Head of caudate nucleus (tissue), 42 donors: ENCODE data around the gene TRAPPC13.
"Not testable (repeated sequence)": the region's sequence is repeated elsewhere in the genome, so short reads cannot be mapped to it uniquely, and the experiment has no call there.

Experiments used
- DNase-seq, 42 donors: peaks; one replicate each; pipeline versions ENCODE4 v3.0.0 to v3.0.0-alpha.2; 2020 to 2021; ENCODE audit warnings: mixed read lengths in 7 of 42
- intact Hi-C: fragments of 100-400 bp; cut with DNase I; formaldehyde crosslinking; loops from one replicate; pipeline ENCODE4 v1.15.0; 2022

Gene TRAPPC13

DNA sequence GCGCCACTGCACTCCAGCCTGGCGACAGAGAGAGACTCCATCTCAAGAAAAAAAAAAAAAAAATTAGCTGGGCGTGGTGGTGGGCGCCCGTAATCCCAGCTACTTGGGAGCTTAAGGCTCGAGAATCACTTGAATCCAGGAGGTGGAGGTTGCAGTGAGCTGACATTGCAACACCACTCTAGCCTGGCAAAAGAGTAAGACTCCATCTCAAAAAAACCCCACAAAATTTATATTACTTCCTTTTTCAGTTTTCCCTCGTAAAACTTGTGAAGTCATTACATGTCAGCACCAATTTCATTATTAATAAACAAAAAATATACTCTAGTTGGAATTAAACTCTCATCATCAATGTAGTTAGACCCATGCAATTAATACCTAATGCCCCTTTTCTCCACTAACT, 43.9 kb downstream of the TRAPPC13 start:
- DNase-seq: no peak
- intact Hi-C loops: no loop called here

DNA sequence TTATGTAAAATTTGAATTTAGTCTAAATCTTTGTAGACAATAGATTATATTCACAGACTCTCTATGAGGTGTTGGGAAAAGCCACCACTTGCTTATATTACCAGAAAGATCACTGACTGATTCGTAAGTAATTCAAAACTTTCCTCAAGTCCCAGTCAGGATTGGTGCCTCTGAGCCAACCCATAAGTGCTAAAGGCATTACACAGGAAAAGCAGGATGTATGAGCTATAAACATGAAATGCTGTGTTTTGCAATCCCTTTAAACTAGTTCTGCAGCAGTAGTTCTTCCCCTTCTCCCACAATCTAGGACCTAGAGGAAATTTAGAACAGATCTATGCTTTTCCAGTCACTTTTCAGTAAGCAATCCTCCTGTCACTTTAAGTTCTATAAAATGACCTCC, 48.0 kb downstream of the TRAPPC13 start:
- DNase-seq: no peak
- intact Hi-C loops: no loop called here

DNA sequence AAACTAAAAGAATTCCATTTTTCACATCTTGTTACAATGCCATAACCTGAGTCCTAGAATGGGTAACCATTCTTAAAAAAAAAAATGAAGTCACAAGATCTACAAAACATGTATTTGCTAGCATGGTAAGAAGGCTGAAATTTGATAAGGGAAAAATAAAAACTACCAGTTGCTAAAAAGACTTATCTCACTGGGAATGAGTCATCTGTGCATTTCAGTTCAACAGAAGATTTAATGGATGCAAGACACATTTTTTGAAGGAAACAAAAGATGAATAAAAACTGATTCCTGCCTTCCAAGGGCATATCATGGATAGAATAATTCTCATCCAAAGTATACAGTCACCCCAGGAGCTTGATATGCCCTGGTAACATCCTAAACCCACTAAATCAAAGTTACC, 49.9 kb downstream of the TRAPPC13 start:
- no peak for DNase-seq
- intact Hi-C loops: no loop called here

DNA sequence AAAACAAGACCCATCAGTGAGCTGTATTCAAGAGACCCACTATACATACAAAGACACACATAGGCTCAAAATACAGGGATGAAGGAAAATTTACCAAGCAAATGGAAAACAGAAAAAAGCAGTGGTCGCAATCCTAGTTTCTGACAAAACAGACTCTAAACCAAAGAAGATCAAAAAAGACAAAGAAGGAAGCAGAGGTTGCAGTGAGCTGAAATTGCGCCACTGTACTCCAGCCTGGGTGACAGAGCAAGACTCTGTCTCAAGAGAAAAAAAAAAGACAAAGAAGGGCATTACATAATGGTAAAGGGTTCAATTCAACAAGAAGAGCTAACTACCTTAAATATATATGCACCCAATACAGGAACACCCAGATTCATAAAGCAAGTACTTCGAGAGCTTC, 51.2 kb downstream of the TRAPPC13 start:
- intact Hi-C loops, DNase-seq: not testable (repeated sequence)

DNA sequence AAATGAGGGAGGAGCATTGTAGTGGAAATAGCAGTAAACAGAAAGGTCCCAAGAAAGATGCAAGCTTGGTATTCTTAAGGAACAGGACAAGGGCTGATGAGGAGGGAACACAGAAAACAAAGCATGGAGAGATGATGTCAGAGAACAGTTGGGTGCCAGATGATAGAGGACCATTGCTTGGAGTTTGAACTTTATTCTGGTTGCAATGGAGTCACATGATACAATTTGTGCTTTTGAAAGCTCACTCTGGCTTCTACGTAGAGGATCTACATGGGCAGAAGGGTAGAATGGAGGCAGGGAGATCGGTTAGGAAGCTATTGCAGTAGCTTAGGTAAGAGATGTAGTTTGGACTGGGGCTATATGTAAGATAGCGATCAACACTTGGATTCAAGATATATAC, 57.3 kb downstream of the TRAPPC13 start:
- DNase-seq: no peak
- intact Hi-C loops: no loop called here

DNA sequence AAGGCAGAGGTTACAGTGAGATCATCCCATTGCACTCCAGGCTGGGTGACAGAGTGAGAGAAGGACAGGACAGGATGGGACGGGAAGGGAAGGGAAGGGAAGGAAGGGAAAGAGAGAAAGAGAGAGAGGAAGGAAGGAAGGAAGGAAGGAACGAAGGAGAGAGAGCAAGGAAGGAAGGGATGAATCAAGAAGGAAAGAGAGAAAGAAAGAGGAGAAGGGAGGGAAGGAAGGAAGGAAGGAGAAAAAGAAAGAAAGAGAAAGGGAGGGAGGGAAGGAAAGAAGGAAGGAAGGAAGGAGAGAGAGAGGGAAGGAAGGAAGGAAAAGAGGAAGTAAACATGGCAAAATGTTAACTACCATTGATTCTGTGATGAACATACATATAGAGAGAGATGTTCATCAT, 68.3 kb downstream of the TRAPPC13 start:
- no peak for DNase-seq
- intact Hi-C loops: no loop called here

DNA sequence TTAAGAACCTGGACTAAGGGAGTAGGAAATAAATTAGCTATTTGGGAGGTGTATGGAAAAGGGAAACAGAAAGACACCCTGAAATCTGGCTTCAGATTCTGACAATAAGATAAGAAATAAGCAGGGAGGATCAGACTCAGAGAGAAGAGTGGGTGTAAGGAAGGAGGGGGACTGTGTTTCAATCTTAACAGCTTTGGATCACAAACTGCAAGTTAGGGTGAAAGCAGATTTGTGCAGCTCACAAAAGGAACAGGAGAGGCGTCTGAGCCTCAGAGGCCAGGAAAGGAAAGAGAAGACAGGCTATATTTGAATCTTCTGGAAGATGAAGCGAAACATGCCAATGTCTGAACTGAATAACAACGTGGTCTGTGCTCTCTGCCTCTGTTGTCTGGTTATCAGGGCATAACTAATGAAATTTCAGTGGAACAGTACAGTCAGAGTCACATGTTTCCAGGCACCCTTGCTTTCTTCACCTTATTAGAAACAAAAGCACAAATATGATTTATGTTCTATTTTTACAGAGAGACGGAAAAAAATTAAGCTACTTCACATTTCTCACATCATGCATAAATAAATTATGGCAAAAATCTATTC, 70.4 kb downstream of the TRAPPC13 start:
- DNase-seq: peak in 26 of 42 donors; percentile 5 to 80 (median 34)
- intact Hi-C loops: no loop called here

DNA sequence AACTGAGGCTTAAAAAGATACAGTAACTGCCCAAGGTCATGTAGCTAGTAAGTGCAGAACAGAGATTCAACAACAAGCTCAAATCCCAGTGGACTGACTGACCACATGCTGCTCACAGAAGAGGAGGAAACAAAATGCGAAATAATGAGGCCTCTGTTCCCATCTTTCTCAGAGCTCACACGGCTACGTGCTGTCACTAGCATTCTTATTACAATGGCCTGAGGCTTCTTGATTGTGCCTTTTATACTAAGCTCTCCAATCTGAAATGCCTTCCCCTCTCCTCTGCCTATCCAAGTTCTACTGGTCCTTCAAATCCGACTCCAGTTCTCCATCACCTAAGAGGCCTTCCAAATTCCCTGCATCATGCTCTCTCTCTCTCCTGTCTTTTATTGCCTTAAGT, 71.1 kb downstream of the TRAPPC13 start:
- DNase-seq: peak in 29 of 42 donors; percentile 10 to 71 (median 41)
- intact Hi-C loops: no loop called here

DNA sequence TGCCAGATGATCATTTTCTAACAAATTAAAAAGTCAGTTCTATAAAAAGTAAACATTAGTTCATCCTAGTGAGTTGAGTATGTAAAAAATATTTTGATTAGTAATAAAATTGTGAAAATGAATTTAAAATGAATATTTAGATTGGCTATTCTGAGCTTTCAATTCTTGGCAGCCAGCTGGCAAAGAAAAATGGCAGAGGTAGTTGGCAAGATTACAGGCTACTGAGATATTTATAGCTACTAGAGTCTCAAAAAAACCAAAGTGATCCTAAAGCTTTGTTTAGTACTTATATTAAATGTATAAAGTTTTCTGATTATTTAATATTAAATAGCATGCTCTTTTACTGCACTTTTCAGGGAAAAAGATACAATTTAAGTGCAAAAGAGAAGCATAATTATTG, 72.1 kb downstream of the TRAPPC13 start:
- no peak for DNase-seq

DNA sequence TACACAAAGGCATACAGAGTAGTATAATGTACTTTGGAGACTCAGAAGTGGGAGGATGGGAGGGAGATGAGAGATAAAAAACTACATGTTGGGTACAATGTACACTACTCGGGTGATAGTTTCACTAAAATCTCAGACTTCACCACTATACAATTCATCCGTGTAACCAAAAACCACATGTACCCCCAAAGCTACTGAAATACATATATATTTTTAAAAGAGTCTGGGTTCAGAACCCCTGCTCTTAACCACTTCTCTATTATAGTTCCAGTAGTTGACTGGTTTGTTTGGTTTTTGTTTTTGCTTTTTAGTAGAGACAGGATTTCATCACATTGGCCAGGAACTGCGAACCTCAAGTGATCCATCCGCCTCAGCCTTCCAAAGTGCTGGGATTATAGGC, 74.5 kb downstream of the TRAPPC13 start:
- DNase-seq: no peak
- intact Hi-C loops: no loop called here

More for the DNA sequence above, 72.1 kb downstream of the TRAPPC13 start:
- intact Hi-C loops: no loop called here

DNA sequence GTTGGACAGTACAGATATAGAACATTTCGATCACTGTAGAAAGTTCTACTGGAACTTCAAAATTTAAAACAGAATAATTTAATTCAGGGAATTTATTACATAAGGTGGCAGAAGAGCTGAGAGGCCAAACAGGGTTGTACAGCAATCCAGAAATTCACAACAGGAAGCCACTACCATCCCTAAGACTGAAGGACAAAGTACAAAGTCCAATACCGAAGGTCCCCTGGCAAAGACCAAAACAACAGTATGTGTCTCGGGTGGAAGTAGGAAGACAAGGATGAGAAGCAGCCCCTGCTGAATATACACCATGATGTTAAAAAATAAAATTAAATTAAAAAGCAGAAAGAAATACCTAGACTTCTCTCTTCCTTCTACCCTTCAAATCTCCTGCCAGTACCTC, 77.2 kb downstream of the TRAPPC13 start:
- no peak for DNase-seq
- intact Hi-C loops: no loop called here

DNA sequence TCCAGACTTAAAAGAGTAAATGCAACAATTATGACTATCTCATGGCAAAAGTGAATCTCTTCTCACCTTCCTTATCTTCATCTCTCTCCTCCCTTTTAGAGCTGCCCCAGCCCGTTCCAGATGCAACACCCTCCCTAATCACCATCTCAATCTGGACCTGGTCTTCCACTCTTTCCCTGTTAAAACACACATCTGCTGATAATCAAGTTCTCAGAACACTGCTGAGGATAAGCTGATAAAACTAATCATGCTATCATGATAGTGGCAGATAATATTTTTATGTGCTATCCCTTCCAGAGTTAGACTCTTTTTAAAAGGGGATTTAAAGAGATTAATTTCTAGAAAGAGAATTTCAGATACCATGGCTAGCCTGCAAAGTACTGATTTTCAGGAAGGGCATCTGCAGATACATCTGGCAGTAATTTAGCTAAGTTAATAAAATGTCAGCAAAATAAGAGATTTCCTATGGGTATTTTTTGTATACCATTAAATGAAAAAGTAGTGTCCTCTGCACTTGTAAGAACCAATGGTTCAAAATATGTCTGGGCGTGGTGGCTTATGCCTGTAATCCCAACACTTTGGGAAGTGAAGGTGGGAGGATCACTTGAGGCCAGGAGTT, 79.9 kb downstream of the TRAPPC13 start:
- DNase-seq: no peak
- intact Hi-C loops: no loop called here

DNA sequence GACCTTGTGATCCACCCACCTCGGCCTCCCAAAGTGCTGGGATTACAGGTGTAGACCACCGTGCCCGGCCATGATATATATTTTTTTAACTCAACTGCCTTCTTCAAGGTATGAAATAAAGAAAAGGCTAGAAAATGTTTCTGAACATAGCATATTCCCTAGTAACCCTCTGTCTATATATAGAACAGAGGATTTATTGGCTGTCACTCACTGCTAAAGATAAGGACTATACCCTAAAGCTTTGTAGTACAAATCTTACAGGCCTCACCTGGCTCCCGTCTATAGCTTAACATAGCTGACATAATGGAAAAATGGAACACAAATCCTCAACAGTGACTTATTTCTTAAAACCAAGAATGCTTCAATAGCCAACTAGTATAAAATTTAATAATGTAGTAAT, 82.8 kb downstream of the TRAPPC13 start:
- intact Hi-C loops: no loop called here
- DNase-seq: no peak

DNA sequence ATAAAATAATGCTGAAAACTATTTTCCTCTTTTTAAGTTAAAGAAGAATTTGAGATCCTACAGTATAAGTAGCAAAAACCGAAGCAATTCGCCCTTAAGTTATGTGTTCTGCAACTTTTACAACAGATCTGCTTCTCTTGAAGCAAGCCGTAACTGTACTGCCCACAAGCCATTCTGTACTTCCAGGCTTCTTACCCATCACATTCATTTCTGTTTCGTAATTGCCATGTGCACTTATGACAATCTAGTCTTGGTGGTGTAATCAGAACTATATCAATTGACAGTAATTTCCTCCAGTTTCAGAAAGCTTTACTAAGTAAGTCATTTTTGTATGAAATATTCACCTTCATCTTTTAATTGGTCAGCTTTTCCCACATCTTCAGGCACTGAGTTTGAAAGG, 83.3 kb downstream of the TRAPPC13 start:
- no peak for DNase-seq
- intact Hi-C loops: no loop called here
